HepG2 (cell line): ENCODE results near the gene C2CD3. TPM values are rescaled to one million over a fixed set of nuclear protein-coding genes. Genes with fewer than 3 reads are reported as not detected.
A peak's percentile ranks its signal among the peaks of the same experiment; 100 is the strongest.

Experiments used
- AGO1 ChIP-seq: fragments of 200-400 bp; formaldehyde crosslinking; IDR thresholded peaks from 2 replicates; pipeline ENCODE4 v1.6.1; 2017; ENCODE audit warnings: mild to moderate bottlenecking, low read depth, low read length, moderate library complexity; ENCODE audit not compliant: poor library complexity, severe bottlenecking
- CEBPG ChIP-seq: IDR thresholded peaks from 2 replicates; pipeline ENCODE4 v1.6.1; 2016
- MEIS2 ChIP-seq: sonication (generic); formaldehyde crosslinking; IDR thresholded peaks from 2 replicates; pipeline ENCODE4 v1.9.0; 2021; ENCODE audit warnings: mild to moderate bottlenecking, missing genetic modification reagents
- TBL1XR1 ChIP-seq: fragments of 150-350 bp; IDR thresholded peaks from 2 replicates; pipeline ENCODE4 v1.6.1; 2014; ENCODE audit warnings: borderline replicate concordance, low read length; ENCODE audit not compliant: partially characterized antibody
- ZNF17 ChIP-seq: sonication (generic); formaldehyde crosslinking; IDR thresholded peaks from 2 replicates; pipeline ENCODE4 v1.5.0; 2020; ENCODE audit warnings: mild to moderate bottlenecking, missing genetic modification reagents
- ZNF296 ChIP-seq: sonication (generic); formaldehyde crosslinking; conservative IDR thresholded peaks from 2 replicates; pipeline ENCODE4 v1.5.0; 2020; ENCODE audit warnings: mild to moderate bottlenecking, missing genetic modification reagents
- ZNF44 ChIP-seq: sonication (generic); formaldehyde crosslinking; IDR thresholded peaks from 2 replicates; pipeline ENCODE4 v1.5.1; 2020; ENCODE audit warnings: mild to moderate bottlenecking, missing genetic modification reagents
- ZNF747 ChIP-seq: sonication (generic); formaldehyde crosslinking; IDR thresholded peaks from 2 replicates; pipeline ENCODE4 v1.8.1; 2023; ENCODE audit warnings: missing genetic modification reagents, mild to moderate bottlenecking, borderline replicate concordance
- ZNF782 ChIP-seq: sonication (generic); formaldehyde crosslinking; IDR thresholded peaks from 2 replicates; pipeline ENCODE4 v1.4.0; 2020; ENCODE audit warnings: missing genetic modification reagents, mild to moderate bottlenecking, borderline replicate concordance
- polyA plus RNA-seq, 8 experiments: library from polyadenylated mRNA; depleted of rRNA in 3 of 8; stranded (reverse) in 7 of 8; unstranded in 1 of 8; fragments of >200 nt; fragmentation: Illumina TruSeq in 4 of 8; extraction: Trizol in 4 of 8; gene quantifications; 2 replicates each; pipeline versions ENCODE4 v1.2.1 to v1.2.3, GENCODE V29; 2011 to 2016; ENCODE audit warnings: low read depth in 4 of 8, missing spikeins in 1 of 8, mixed read lengths in 1 of 8; ENCODE audit not compliant: insufficient read depth in 1 of 8
- total RNA-seq, 5 experiments: library from RNA; depleted of rRNA; stranded (reverse); fragments of >200 nt; fragmentation: Illumina TruSeq; extraction: Trizol; gene quantifications; 2 replicates each; pipeline ENCODE4 v1.2.3, GENCODE V29; 2016; ENCODE audit warnings: low read depth in 1 of 5
- TF ChIP-seq, protein P1 (sequence below): sonication (generic); formaldehyde crosslinking; IDR thresholded peaks from 2 replicates; pipeline ENCODE4 v1.4.0; 2020; ENCODE audit warnings: missing genetic modification reagents
- TF ChIP-seq, protein P2 (sequence below): sonication (generic); formaldehyde crosslinking; IDR thresholded peaks from 2 replicates; pipeline ENCODE4 v1.9.0; 2022; ENCODE audit warnings: missing genetic modification reagents, mild to moderate bottlenecking, borderline replicate concordance
- TF ChIP-seq, protein P3 (sequence below): sonication (generic); formaldehyde crosslinking; conservative IDR thresholded peaks from 2 replicates; pipeline ENCODE4 v1.4.0; 2020; ENCODE audit warnings: missing genetic modification reagents
- TF ChIP-seq, protein P4 (sequence below): sonication (generic); formaldehyde crosslinking; IDR thresholded peaks from 2 replicates; pipeline ENCODE4 v1.8.1; 2023; ENCODE audit warnings: missing genetic modification reagents, mild to moderate bottlenecking, borderline replicate concordance
- TF ChIP-seq, protein P5 (sequence below): sonication (generic); formaldehyde crosslinking; conservative IDR thresholded peaks from 2 replicates; pipeline ENCODE4 v1.4.0; 2020; ENCODE audit warnings: missing genetic modification reagents
- TF ChIP-seq, protein P6 (sequence below): sonication (generic); formaldehyde crosslinking; IDR thresholded peaks from 2 replicates; pipeline ENCODE4 v1.5.0; 2020; ENCODE audit warnings: mild to moderate bottlenecking, missing genetic modification reagents, moderate library complexity
- TF ChIP-seq, protein P7 (sequence below): sonication (generic); formaldehyde crosslinking; IDR thresholded peaks from 2 replicates; pipeline ENCODE4 v1.4.0; 2020; ENCODE audit warnings: mild to moderate bottlenecking, low read depth, missing genetic modification reagents

The C2CD3 gene
- total and polyA plus RNA-seq, 2 of the 13 experiments (the other 11 are each of a cell fraction or from before 2014, with no cell fraction given) = 5.5 to 6.4 TPM

DNA sequence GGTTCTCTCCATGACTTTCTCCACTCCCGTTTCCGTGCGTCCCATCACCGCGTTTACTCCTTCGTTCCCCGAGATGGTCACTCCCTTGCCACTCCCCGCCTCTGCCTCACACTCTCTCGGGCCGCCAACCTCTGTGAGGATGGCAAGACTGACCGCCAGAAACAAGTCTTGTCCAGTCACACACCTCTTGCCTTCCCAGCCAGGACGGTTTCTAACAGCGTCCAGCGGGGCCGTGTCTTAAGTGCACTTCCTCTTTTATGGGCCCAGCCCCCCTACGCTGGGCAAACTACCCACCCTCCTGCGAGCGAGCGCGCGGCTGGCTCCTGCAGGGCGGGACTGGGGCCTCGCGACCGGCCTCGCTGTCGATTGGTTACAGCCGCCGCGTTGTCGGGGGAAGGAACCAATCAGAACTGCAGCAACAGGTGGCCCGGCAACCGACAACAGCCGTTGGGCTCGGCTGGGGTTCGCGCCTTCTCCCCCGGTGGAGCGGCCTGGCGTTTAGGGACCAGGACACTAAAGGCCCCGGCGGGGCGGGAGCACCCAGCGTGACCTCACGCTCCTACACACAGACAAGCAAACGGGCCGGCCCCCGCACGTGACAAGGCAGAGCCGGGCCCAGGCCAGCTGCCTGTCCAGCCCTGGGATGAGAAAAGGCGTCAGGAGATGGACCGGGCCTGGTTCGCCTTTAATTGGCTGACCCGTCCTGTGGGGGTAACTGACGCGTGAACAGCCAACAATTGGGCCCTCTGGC, 187.6 kb downstream of the C2CD3 start (continued):
- no peak for TF ChIP-seq AGO1
- TF ChIP-seq MEIS2 (CRISPR knock-in tag) = peak; percentile 86
- peak; percentile 96 for TF ChIP-seq ZNF44
- peak; percentile 87 for TF ChIP-seq ZNF296 (CRISPR knock-in tag)
- no peak for TF ChIP-seq CEBPG
- TF ChIP-seq, protein P1, sequence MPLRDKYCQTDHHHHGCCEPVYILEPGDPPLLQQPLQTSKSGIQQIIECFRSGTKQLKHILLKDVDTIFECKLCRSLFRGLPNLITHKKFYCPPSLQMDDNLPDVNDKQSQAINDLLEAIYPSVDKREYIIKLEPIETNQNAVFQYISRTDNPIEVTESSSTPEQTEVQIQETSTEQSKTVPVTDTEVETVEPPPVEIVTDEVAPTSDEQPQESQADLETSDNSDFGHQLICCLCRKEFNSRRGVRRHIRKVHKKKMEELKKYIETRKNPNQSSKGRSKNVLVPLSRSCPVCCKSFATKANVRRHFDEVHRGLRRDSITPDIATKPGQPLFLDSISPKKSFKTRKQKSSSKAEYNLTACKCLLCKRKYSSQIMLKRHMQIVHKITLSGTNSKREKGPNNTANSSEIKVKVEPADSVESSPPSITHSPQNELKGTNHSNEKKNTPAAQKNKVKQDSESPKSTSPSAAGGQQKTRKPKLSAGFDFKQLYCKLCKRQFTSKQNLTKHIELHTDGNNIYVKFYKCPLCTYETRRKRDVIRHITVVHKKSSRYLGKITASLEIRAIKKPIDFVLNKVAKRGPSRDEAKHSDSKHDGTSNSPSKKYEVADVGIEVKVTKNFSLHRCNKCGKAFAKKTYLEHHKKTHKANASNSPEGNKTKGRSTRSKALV (CRISPR knock-in tag) = peak; percentile 88
- peak; percentile 86; the same call in 1 of the 2 replicates for TF ChIP-seq ZNF17 (CRISPR knock-in tag)
- peak; percentile 76; the same call in 1 of the 2 replicates for TF ChIP-seq ZNF747 (CRISPR knock-in tag)
- TF ChIP-seq, protein P2, sequence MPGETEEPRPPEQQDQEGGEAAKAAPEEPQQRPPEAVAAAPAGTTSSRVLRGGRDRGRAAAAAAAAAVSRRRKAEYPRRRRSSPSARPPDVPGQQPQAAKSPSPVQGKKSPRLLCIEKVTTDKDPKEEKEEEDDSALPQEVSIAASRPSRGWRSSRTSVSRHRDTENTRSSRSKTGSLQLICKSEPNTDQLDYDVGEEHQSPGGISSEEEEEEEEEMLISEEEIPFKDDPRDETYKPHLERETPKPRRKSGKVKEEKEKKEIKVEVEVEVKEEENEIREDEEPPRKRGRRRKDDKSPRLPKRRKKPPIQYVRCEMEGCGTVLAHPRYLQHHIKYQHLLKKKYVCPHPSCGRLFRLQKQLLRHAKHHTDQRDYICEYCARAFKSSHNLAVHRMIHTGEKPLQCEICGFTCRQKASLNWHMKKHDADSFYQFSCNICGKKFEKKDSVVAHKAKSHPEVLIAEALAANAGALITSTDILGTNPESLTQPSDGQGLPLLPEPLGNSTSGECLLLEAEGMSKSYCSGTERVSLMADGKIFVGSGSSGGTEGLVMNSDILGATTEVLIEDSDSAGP = peak; percentile 96
- TF ChIP-seq, protein P3, sequence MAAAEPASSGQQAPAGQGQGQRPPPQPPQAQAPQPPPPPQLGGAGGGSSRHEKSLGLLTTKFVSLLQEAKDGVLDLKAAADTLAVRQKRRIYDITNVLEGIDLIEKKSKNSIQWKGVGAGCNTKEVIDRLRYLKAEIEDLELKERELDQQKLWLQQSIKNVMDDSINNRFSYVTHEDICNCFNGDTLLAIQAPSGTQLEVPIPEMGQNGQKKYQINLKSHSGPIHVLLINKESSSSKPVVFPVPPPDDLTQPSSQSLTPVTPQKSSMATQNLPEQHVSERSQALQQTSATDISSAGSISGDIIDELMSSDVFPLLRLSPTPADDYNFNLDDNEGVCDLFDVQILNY (CRISPR knock-in tag) = peak; percentile 77; the same call in 1 of the 2 replicates
- TF ChIP-seq TBL1XR1 = no peak
- TF ChIP-seq, protein P4, sequence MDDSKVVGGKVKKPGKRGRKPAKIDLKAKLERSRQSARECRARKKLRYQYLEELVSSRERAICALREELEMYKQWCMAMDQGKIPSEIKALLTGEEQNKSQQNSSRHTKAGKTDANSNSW (CRISPR knock-in tag) = peak; percentile 83; the same call in 1 of the 2 replicates
- TF ChIP-seq, protein P5, sequence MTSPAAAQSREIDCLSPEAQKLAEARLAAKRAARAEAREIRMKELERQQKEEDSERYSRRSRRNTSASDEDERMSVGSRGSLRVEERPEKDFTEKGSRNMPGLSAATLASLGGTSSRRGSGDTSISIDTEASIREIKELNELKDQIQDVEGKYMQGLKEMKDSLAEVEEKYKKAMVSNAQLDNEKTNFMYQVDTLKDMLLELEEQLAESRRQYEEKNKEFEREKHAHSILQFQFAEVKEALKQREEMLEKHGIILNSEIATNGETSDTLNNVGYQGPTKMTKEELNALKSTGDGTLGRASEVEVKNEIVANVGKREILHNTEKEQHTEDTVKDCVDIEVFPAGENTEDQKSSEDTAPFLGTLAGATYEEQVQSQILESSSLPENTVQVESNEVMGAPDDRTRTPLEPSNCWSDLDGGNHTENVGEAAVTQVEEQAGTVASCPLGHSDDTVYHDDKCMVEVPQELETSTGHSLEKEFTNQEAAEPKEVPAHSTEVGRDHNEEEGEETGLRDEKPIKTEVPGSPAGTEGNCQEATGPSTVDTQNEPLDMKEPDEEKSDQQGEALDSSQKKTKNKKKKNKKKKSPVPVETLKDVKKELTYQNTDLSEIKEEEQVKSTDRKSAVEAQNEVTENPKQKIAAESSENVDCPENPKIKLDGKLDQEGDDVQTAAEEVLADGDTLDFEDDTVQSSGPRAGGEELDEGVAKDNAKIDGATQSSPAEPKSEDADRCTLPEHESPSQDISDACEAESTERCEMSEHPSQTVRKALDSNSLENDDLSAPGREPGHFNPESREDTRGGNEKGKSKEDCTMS (CRISPR knock-in tag) = 0 out of 2 replicates have a peak, but pooled peaks have one; percentile 40
- TF ChIP-seq, protein P6, sequence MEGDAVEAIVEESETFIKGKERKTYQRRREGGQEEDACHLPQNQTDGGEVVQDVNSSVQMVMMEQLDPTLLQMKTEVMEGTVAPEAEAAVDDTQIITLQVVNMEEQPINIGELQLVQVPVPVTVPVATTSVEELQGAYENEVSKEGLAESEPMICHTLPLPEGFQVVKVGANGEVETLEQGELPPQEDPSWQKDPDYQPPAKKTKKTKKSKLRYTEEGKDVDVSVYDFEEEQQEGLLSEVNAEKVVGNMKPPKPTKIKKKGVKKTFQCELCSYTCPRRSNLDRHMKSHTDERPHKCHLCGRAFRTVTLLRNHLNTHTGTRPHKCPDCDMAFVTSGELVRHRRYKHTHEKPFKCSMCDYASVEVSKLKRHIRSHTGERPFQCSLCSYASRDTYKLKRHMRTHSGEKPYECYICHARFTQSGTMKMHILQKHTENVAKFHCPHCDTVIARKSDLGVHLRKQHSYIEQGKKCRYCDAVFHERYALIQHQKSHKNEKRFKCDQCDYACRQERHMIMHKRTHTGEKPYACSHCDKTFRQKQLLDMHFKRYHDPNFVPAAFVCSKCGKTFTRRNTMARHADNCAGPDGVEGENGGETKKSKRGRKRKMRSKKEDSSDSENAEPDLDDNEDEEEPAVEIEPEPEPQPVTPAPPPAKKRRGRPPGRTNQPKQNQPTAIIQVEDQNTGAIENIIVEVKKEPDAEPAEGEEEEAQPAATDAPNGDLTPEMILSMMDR (CRISPR knock-in tag) = 0 out of 2 replicates have a peak, but pooled peaks have one; percentile 7
- TF ChIP-seq, protein P7, sequence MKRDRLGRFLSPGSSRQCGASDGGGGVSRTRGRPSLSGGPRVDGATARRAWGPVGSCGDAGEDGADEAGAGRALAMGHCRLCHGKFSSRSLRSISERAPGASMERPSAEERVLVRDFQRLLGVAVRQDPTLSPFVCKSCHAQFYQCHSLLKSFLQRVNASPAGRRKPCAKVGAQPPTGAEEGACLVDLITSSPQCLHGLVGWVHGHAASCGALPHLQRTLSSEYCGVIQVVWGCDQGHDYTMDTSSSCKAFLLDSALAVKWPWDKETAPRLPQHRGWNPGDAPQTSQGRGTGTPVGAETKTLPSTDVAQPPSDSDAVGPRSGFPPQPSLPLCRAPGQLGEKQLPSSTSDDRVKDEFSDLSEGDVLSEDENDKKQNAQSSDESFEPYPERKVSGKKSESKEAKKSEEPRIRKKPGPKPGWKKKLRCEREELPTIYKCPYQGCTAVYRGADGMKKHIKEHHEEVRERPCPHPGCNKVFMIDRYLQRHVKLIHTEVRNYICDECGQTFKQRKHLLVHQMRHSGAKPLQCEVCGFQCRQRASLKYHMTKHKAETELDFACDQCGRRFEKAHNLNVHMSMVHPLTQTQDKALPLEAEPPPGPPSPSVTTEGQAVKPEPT = peak; percentile 92
- TF ChIP-seq ZNF782 (CRISPR knock-in tag) = peak; percentile 81
